ENCODE measurements around the gene BCAS1.

Gene BCAS1, protein sequence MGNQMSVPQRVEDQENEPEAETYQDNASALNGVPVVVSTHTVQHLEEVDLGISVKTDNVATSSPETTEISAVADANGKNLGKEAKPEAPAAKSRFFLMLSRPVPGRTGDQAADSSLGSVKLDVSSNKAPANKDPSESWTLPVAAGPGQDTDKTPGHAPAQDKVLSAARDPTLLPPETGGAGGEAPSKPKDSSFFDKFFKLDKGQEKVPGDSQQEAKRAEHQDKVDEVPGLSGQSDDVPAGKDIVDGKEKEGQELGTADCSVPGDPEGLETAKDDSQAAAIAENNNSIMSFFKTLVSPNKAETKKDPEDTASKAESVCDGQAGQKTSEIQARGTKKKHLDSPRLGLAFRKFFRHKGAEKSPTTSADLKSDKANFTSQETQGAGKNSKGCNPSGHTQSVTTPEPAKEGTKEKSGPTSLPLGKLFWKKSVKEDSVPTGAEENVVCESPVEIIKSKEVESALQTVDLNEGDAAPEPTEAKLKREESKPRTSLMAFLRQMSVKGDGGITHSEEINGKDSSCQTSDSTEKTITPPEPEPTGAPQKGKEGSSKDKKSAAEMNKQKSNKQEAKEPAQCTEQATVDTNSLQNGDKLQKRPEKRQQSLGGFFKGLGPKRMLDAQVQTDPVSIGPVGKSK

GRCh38 chr20:54070187-54070987 lies at the start of gene BCAS1:
Gene BCAS1, minus strand, starts transcription at chr20:54070594. Its CDS starts 11,876 bp downstream, at chr20:54058718.
- DNase-seq: no peak

GRCh38 chr20:54119744-54120143 lies 49.4 kb upstream of the BCAS1 start:
- DNase-seq: no peak

DNA sequence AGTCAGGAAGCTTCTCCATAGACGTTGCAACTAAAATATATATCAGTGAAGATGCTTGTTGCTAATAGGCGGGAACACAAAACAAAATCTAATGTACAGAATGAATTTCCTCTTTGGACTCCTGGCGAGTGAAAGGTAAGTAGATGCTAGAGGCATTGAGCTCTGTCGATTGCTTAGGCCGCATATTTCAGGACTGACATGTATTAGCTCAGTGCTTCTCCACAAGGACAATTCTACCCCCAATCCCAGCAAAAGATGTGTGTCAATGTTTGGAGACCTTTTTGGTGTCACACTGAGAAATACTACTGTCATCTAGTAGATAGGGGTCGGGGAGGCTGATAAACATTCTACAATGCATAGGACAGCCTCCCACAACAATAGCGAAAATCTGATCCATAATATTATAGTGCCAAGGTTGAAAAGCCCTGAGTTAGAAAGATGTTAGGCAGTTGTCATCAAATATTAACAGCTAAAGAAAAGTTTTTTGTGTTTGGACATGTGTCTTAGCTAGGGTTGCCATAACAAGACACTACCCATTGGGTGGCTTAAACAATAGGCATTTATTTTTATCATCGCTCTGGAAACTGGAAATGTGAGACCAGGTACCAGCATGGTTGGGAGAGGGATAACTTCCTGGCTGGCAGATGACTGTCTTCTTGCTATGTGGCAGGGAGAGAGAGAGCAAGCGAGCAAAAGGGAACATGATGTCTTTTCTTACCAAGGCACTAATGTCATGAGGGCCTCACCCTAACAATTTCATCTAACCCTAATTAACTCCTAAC lies 48.0 kb upstream of the BCAS1 start:
- no peak for DNase-seq

- DNase-seq: no peak
These were observed 46.3 kb upstream of the BCAS1 start for GRCh38 chr20:54116550-54117235.

DNA sequence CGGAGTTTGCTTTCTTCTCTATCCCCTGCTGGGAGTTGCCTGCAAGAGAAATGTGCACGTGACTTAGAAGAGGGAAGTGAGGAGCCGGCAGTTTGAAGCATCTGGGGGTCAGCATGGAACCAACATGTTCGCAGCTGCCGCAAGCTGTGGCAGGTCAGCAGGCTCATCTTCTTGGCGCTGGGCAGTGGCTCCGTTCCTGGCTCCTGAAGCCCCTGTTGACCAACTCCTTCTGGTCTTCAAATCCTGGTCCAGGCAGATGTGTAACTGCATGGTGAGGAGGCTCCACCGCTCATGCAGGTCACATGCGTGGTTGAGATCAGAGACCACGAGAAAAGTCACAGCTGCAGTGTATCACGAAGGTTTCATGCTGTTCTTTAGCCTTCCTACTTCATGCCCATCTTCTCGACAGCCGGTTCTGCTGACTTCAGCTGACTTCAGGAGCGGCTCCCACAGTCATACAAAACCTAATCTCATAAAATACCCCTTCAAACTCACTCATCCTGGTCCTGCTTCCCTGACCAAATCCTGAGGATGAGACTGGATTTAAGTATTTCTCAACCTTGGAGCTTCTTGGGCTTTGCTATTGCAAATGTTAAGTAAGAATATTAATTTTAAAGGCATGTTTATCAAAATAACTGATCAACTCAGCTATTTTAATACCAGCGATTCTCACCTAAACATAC lies 44.9 kb upstream of the BCAS1 start:
- no peak for DNase-seq

DNA sequence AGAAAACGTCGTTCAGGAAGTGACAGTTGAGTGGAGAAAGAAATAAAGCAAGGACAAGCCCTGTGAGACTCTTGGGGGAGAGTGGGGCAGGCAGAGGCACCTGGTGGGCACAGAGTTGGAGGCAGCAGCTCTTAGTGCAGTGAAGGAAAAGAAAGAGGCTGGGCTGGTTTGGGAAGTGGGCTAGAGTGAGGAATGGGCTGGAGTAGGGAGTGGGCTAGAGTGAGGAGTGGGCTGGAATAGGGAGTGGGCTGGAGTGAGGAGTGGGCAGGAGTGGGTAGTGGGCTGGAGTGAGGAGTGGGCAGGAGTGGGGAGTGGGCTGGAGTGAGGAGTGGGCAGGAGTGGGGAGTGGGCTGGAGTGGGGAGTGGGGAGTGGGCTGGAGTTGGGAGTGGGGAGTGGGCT lies 43.7 kb upstream of the BCAS1 start:
- DNase-seq: no peak

- DNase-seq: no peak
These were observed 43.2 kb upstream of the BCAS1 start for GRCh38 chr20:54113566-54113965.

GRCh38 chr20:54112221-54112884 lies 42.0 kb upstream of the BCAS1 start:
- DNase-seq: no peak

DNA sequence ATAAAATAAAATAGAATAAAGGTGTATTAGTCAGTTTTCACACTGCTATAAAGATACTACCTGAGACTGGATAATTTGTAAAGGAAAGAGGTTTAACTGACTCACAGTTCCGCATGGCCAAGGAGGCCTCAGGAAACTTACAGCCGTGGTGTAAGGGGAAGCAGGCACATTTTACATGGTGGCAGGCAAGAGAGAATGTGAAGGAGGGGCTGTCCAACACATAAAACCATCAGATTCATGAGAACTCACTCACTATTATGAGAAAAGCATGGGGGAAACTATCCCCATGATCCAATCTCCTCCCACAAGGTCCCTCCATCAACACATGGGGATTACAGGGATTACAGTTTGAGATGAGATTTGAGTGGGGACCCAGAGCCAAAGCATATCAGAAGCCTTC lies 41.1 kb upstream of the BCAS1 start:
- DNase-seq: no peak

DNA sequence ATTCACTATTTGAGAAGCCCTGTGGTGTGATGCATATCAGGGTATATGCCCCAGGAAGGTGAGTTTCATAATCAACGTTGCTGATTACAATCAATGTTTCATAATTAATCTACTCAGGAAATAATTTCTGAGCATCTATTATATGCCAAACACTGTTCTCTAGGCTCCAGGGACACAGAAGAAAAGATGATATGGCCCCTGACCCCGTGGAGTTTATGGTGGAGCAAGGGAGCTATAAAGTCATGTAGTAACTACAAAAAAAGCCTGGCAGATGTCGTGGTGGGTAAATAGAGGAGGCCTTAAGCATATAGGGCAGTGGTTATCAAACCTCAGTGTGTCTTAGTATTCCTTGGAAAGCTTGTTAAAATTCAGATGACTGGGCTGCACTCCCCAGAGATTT lies 40.1 kb upstream of the BCAS1 start:
- no peak for DNase-seq

- no peak for DNase-seq
These were observed 39.6 kb upstream of the BCAS1 start for GRCh38 chr20:54110041-54110440.

DNA sequence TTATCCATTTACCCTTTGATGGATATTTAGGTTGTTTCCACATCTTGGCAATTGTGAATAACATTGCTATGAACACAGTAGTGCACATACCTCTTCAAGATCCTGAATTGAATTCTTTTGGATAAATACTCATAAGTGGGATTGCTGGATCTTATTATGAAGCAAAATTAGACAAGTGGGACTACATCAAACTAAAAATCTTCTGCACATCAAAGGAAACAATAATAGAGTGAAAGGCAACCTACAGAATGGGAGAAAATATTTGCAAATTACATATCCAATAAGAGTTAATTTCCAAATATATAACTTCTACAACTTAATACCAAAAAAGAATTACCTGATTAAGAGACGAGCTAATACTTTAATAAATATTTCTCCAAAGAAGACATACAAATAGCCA lies 38.4 kb upstream of the BCAS1 start:
- no peak for DNase-seq

GRCh38 chr20:54108326-54108642 lies 37.9 kb upstream of the BCAS1 start:
- no peak for DNase-seq

DNA sequence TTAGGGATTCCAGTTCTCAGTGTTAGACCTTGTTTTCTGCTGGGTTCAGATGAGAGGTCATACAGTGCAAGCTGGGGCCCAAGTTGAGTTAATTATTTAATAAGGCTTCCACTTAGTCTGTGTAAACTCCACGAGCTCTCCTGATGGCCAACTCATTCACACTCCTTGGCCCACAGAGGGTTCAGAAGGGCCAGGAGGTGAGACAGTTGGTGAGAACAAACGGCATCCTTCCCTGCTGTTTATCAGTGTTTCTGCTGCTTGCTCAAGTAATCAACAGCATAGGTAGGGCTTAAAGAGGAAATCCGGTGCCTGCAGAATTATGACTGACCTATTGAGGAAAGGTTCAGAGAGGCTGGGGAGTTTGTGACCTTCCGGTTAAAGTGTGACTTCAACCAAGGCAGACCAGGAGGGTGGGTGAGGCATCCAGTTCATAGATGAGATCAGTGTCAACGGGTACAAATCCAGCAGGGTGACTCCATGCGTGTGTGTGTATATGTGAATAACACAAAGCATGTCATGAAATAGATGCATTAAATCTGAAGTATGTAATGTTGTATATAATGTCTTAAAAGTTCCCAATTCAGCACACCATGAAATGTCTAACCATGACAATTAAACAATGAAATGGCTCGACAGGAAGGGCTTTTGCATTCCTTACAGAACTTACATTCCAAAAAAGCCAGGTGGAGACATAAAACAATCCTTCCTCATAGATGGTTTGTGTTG lies 37.4 kb upstream of the BCAS1 start:
- DNase-seq: no peak

DNA sequence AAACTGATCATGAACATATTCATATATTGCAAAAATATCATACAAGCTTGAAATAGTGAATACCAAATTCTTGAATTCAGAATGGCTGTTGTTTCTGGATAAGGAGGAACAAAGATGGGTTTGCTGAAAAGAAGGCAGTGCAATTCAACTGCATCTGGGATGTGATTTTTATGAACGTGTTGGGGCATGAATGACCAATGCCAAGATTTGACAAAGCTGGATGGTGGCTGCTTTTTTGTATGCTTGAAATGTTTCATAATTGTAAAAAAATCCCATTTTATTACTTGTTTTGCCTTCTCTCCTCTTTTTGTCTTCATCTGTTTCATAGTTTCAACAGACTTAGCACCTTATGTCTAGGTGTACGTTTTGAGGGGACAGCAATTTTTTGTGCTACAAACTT lies 36.8 kb upstream of the BCAS1 start:
- no peak for DNase-seq

GRCh38 chr20:54106162-54106561 lies 35.8 kb upstream of the BCAS1 start:
- no peak for DNase-seq

- DNase-seq: no peak
These were observed 35.3 kb upstream of the BCAS1 start for GRCh38 chr20:54105653-54106052.

GRCh38 chr20:54104781-54105180 lies 34.4 kb upstream of the BCAS1 start:
- no peak for DNase-seq

DNA sequence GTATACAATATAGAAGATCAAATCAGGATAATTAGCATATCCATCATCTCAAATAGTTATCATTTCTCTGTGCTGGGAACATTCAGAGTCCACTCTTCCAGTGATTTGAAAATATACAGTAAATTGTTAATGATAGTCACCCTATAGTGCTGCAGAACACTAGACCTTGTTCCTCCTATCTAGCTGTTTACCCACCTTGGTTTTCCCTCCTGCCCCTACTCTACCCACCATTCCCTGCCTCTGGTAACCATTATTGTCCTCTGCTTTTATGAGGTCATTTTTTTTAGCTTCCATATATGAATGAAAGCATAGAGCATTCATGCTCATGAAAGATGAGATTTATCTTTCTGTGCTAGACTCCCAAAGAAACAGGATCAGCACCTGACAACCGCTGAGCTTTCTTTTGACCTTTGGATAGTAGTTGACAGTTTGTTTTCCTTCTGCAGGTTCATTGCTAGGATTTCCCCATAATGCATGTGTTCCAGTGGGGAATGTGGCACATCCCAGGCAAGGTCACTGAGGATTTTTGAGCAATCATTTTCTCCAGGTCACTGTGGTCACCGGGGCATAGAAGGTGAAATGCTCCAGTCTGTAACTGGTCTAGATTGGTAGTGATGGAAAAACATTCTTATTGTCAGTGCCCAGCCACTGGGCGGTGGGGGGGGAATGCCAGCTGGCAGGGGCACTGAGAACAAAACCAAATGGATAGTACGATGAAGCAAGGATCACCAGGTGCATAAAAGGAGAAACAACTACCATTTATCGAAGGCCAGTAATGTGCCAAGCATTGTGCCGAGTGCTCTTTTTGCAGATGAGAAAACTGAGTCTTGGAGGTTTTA lies 33.6 kb upstream of the BCAS1 start:
- no peak for DNase-seq
